Measurements from ENCODE around the gene PHACTR4. TPM values are rescaled to one million over a fixed set of nuclear protein-coding genes. Genes with fewer than 3 reads are reported as not detected.
A peak's percentile ranks its signal among the peaks of the same experiment; 100 is the strongest.

Gene PHACTR4
- total and polyA plus RNA-seq, 9 of the 15 experiments (the other 6 are each of a cell fraction or from before 2014, with no cell fraction given): 6.4 to 43.6 (median 14.2) TPM

- peak; percentile 22; the same call in 1 of the 2 replicates for TF ChIP-seq ZEB2 (IDR thresholded peaks at IDR 0.05)
- no peak for TF ChIP-seq RBM14 (IDR thresholded peaks at IDR 0.05; ENCODE audit: borderline replicate concordance, insufficient read depth, low read depth, low read length)
- no peak for TF ChIP-seq SAFB2 (IDR thresholded peaks at IDR 0.05; ENCODE audit: borderline replicate concordance, low read depth, low read length, severe bottlenecking)
- no peak for TF ChIP-seq IRF2 (CRISPR knock-in tag; IDR thresholded peaks at IDR 0.05)
- no peak for TF ChIP-seq RAD51 (IDR thresholded peaks at IDR 0.05; ENCODE audit: borderline replicate concordance, low read depth)
- peak; percentile 1; the same call in 1 of the 2 replicates for TF ChIP-seq TFE3 (CRISPR knock-in tag; IDR thresholded peaks at IDR 0.05)
- peak; percentile 95 to 96 for TF ChIP-seq MLLT1 (IDR thresholded peaks at IDR 0.05)
- TF ChIP-seq KDM1A (IDR thresholded peaks at IDR 0.05): peak in 1 of 2 experiments; percentile 33; a peak in 1 of 4 replicates
- no peak for TF ChIP-seq HIVEP1 (CRISPR knock-in tag; IDR thresholded peaks at IDR 0.05)
- TF ChIP-seq EP300 (IDR thresholded peaks at IDR 0.05; ENCODE audit: low read length): no peak
- no peak for TF ChIP-seq ZHX1 (conservative IDR thresholded peaks at IDR 0.05; ENCODE audit: low read length)
- TF ChIP-seq ZKSCAN3 (CRISPR knock-in tag; IDR thresholded peaks at IDR 0.05): no peak
- TF ChIP-seq PHF8 (IDR thresholded peaks at IDR 0.05; ENCODE audit: borderline replicate concordance, low read length): no peak
- TF ChIP-seq ZNF740 (CRISPR knock-in tag; IDR thresholded peaks at IDR 0.05): no peak
- no peak for TF ChIP-seq ZNF740 (tag; IDR thresholded peaks at IDR 0.05)
- TF ChIP-seq THRAP3 (IDR thresholded peaks at IDR 0.05; ENCODE audit: borderline replicate concordance): peak; percentile 95
- TF ChIP-seq RBM17 (IDR thresholded peaks at IDR 0.05; ENCODE audit: borderline replicate concordance, low read depth, low read length): no peak
- TF ChIP-seq BCLAF1 (IDR thresholded peaks at IDR 0.05; ENCODE audit: borderline replicate concordance in 1 of 2, control insufficient read depth in 1 of 2, low read depth in 2 of 2, low read length in 1 of 2): peak; percentile 89 to 97
Observed at GRCh38 chr1:28509705-28510272, 140.2 kb downstream of the PHACTR4 start (continued).

All from K562 (cell line).